Erythroblast (primary cell): Measurements from ENCODE around the gene FNTB.
"Not testable (repeated sequence)": the region's sequence is repeated elsewhere in the genome, so short reads cannot be mapped to it uniquely, and the experiment has no call there.

Experiments
- DNase-seq, 2 experiments: peaks; one replicate each; lab custom pipeline; 2025; lab: John Stamatoyannopoulos, UW
- GATA1 ChIP-seq: IDR thresholded peaks from 2 replicates; pipeline ENCODE4 v1.6.1; 2011; ENCODE audit warnings: low read depth, mild to moderate bottlenecking, control low read depth, low read length, moderate library complexity
- POLR2A ChIP-seq: IDR thresholded peaks from 2 replicates; pipeline ENCODE4 v1.6.1; 2011; ENCODE audit warnings: mild to moderate bottlenecking, low read length

FNTB gene

GRCh38 chr14:65073605-65074201 lies 87.0 kb downstream of the FNTB start:
- DNase-seq, result no peak
- TF ChIP-seq POLR2A (no peak), GATA1 (no peak)

DNA sequence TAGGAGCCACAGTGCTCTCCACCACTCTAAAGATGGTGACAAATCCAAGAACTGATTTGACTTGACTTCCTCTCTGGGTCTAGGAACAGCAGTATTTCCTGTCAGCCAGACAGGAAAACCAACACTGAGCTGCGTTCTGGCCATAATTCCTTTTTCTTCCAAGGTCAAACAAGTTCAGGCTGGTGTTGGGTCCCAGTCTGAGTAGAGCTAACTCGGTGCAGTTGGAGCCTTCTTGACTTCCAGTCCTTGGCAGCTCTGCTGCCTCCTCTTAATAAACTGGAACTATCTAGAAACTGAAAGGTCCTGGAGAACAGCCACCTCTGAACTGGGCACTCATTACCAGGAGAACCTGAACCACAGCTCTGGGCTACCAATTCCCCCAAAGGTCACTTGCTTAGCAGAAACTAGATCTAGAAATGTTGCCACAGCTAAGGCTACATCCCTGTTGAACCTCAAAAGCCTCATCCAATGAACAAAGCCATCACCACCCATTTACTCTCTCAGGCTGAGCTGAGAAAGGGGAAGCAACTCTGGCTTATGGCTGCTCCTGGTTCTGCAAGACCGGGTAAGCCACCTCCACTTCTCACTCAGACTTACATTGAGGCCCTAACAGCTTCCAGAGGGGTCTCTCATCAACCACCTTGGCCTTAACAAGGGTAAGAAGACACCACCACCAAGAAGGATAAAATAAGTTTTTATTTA lies 87.9 kb downstream of the FNTB start:
- TF ChIP-seq POLR2A (no peak), GATA1 (no peak)
- DNase-seq, result no peak

DNA sequence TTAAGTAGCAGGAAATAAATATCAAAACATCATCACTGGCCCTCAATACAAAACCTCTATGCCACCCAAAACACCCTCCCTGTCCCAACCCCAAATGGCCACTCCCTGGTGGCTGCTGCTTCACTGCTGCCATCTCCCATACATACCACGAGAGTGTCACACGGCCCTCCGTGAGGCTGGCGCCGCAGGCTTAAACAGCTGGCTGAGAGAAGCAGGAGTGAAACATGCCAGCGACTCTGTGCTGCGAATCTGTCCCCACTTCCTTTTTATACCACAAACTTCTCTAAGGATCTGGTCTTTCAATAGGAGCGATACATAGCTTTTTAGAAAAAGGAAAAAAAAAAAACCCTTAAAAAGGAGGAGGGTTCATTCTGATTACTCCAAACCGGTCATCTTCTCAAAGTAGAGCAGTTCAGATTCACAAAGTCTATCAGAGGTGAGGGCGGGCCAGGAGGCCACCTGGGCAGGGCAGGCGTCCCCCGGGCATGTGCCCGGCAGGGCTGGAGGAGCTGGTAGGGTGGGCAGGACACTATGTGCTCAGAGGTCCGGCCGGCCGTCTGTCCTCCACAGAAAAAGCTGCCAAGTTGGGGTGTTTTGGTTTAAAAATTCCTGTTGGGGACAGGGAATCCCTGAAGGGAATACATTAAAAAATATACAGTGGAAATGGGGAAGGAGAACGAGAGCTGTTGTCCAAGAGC lies 89.1 kb downstream of the FNTB start:
- DNase-seq, result no peak
- TF ChIP-seq POLR2A (no peak), GATA1 (no peak)

- no peak for DNase-seq
- no peak for TF ChIP-seq POLR2A
- no peak for TF ChIP-seq GATA1
Observed at GRCh38 chr14:65077318-65077717, 90.6 kb downstream of the FNTB start.

DNA sequence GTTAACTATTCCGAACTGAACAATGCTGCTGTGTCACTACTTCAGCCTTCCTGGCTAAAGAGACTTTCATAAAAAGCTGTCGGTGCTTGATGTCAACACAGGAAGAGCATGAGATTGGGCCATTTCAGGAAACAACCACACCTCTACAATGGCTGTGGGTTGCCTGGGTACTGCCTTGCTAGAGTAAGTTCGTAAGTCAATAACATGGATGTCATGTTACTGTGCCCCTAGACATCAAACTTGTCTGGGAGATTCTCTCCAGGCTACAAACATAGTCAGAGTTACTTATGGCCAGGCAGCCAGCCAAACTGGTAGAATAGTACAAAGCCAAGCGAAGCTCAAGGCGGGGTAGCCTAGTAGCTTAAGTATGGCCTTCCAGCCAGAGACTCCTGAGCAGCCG lies 92.5 kb downstream of the FNTB start:
- no peak for TF ChIP-seq POLR2A
- no peak for TF ChIP-seq GATA1
- DNase-seq, result no peak

DNA sequence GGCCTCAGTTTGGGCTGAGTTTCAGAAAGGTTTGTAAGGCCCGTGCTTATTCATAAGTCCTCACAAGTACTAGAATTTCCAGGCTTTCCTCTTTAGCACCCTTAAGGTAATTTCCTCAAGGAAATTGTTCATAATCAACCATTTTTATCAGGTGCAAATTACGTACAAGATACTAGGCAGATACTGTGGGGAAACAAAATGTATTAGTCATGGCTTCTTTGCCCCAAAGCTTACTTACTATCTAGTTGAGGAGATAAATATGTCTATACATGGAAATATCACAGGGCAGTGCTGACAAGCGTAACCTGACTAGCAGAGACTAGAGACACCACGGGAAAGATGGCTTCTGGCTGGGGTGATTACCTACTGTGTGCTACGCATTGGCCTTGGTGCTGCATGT lies 93.1 kb downstream of the FNTB start:
- no peak for TF ChIP-seq GATA1
- DNase-seq, result peak in 1 of 2 experiments; percentile 12

- peak; percentile 37 to 59 for DNase-seq
- TF ChIP-seq GATA1 (no peak), POLR2A (no peak)
Observed at GRCh38 chr14:65080960-65081747, 94.5 kb downstream of the FNTB start.

- TF ChIP-seq POLR2A (no peak), GATA1 (no peak)
- no peak for DNase-seq
Observed at GRCh38 chr14:65082930-65083329, 96.2 kb downstream of the FNTB start.

DNA sequence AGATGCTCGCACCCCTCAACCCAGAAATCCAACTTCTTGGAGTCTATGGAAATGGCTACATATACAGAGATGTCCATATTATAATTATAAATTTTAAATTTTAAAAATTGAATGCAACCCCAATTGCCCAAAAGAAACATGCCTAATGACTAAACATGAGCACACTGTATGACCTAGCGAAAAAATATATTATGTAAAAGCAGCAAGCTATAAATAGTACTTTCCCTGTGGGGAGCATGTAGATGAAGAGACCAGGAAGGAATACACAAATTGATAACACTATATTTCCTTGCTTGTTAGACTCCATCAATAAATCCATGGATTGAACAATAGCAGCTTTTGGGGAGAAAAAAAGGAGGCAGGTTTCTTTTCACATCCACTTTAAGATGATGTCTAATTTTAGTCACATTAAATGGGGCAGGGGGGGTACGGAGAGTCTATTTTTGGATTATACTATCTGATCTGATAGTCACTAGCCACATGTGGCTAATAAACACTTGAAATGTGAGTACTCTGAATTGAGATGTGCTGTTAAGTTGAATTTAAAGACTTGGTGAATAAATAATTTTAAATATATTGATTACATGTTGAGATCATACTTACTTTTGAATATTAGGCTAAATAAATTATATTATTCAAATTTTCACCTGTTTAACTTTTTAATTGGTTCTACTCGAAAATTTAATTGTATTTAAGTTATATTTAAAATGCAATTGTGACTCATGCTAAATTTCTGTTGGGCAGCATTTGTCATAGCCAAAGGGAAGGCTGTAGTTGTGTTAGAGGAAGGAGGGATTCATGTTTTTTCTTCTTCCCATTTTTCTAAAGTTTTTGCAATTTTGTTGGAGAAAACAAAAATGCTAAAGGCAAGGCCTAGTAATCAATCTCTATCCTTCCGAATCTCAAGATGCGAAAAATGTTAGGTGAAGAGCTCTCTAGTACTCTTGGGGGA lies 98.1 kb downstream of the FNTB start:
- no peak for TF ChIP-seq POLR2A
- TF ChIP-seq GATA1, result no peak
- no peak for DNase-seq

- not testable (repeated sequence) for DNase-seq
Observed at GRCh38 chr14:65086686-65087085, 100.0 kb downstream of the FNTB start.

DNA sequence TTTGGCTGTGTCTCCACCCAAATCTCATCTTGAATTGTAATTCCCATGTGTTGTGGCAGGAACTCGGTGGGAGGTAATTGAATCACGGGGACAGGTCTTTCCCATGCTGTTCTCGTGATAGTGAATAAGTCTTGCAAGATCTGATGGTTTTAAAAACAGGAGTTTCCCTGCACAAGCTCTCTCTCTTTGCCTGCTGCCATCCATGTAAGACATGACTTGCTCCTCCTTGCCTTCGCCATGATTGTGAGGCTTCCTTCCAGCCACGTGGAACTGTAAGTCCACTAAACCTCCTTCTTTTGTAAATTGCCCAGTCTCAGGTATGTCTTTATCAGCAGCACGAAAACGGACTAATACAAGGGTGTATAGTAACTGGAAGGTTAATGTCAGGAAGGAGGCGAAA lies 101.1 kb downstream of the FNTB start:
- DNase-seq, result not testable (repeated sequence)

- TF ChIP-seq POLR2A, result no peak
- no peak for TF ChIP-seq GATA1
- DNase-seq, result no peak
Observed at GRCh38 chr14:65092349-65092748, 105.7 kb downstream of the FNTB start.

GRCh38 chr14:65095633-65096205 lies 109.0 kb downstream of the FNTB start:
- TF ChIP-seq POLR2A (no peak), GATA1 (no peak)
- DNase-seq, result peak; percentile 48 to 50
